NCI-H146 treated with DMSO at 0.1 percent for 48 hours (cell line): ENCODE results near the gene CFAP74.
"Not testable (repeated sequence)": the region's sequence is repeated elsewhere in the genome, so short reads cannot be mapped to it uniquely, and the experiment has no call there.

Source experiments
- DNase-seq: peaks from one replicate; lab custom pipeline; 2025; ENCODE audit not compliant: unreplicated experiment; lab: John Stamatoyannopoulos, UW

CFAP74 gene

DNA sequence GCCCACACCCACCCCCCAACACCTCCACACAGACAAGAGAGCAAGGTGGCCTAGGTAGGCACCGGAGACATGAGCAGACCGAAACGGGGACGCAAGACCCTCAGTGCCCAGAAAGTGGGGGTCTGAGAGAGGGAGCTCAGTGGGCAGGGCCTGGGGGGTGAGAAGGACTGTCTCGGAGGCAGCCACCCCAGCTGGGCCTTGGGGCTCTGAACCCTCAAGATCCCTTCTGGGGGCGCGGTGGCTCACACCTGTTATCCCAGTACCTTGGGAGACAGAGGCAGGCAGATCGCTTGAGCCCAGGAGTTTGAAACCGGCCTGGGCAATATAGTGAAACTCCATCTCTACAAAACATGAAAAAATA, 103.6 kb downstream of the CFAP74 start:
- no peak for DNase-seq

DNA sequence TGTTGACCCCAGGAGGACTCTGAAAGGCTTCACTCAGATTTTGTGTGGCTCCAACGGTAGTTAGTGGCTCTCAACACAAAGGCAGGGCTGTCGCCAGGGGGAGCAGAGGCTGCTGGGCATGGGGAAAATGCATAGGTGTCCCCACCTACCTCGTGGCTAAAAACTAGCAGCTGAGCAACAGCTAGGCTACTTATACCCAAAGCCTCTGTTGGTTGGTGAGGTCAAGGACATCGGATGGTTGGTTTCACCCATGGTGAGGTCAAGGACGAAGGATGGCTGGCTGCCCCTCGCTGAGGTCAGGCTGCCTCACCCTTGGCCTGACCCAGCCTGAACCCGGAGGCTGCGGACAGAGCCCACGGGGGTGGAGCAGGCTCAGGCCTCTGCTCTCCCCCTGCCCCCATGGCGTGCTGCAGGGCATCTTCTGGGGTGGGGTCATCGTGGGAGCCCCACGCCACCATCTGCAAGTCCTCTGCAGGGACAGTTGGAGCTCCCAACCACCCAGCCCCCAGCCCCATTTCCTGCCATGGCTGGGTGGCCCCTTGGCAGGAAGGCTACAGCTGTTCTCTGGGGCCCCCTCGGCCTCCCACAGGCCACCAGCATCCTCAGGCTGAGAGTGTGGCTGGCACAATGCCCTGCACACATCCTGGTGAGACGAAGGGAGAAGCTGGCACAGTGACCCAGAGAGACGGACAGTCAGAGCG, 104.2 kb downstream of the CFAP74 start:
- no peak for DNase-seq

- DNase-seq = no peak
Measured at GRCh38 chr1:1898246-1898933, 105.2 kb downstream of the CFAP74 start.

DNA sequence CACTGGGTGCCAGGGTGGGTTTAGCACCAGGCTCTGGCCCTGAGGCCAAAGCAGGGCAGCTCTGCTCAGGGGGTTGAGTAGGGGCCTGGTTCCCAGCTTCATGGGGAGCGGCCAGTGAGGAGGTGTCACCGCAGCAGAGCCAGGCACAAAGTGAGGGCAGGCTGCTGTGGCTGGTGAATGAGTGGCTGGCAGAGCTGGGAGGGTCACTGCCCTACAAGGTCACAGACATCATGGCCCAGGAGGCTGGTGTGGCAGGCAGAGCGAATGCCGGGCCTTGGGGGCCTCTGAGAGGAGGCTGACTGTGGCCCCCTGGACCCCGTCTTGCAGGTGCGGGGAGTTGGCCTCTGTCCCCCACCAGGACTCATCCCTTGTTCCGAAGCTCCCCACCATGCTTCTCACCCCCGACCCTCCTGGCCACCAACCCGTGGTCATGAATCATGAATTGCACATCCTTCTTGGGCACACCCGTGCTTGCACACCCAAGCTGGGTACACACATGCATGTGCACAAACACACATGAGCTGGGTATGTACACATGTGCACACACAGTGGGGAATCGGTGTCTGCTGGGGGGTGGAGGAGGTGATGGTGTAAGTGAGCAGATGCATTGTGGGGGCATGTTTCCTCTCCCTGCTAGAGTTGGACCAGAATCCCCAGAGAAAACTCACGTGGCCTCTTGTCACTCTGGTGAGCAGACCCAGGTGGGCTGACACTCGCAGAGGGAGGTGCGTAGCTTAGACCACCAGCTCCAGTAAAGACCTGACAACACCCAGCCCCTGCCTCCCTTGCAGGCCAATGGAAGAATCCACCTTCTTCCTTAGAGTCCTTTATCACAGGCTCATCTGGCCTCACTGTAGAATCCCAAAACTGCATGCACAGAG, 107.9 kb downstream of the CFAP74 start:
- DNase-seq = no peak

DNA sequence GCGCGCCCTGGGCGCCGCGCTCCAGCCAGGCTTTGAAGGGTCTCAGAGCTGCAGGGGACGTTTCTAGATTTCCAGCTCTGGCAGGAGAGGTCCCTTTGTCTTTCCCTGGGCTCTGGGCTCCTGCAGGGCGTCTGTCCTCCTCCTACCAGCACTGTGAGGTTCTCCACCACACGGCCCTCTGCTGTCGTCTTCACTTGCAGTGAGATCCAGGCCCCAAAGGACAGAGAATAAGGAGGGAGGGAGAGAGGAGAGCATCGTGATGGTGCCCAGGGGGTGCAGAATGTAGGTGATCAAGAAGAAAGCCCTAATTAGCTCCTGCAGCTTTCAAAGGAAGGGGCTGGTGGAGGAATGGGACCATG, 108.5 kb downstream of the CFAP74 start:
- no peak for DNase-seq

DNA sequence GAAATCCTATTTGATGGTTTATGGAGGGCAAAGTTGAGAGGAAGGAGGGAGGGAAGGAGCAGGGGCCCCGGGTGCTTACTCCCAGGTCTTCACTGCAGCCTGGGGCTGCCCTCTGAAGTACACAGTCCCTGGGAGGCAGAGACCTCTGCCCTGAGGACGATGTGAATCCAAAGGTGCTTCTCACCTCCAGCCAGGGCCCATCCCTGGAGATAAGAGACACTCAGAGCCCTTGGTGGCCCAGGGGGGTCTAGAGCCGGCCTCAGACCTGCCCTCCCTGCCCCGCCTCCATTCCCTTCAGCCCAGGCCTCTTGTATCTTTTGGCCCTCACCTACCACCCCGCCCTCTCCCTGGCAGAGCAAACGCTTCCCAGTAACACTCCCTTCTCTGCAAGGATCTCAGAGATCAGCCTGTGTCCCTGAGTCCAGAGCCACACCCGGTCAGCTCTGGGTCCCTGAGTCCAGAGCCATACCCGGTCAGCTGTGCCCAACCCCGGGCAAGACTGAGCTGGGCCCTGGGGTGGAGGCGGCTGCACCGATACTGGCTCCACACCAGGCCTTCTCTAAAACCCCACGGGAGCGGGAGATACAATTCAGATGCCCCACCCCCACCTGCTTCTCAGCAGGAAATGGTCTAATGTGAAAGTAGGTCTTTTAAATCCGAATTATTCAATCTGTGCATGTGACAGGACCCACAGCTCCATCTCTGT, 109.1 kb downstream of the CFAP74 start:
- no peak for DNase-seq

DNA sequence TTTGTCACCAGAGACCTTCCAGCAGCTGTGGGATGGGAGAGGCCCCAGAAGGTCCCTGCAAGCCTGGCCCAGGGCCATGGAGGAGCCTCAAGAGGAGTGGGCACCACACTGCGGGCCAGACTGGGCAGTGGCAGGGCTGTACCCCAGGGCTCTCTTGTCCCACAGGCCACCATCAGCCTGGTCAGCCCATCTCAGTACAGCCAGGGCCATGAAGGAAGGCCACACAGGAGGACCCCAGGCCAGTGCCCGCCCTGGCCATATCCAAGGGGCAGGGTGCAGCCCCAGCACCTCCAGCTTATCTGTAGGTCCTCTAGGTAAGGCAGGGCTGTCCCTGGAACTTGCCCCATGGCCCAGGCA, 109.6 kb downstream of the CFAP74 start:
- DNase-seq = no peak

GRCh38 chr1:1893291-1893985, 110.1 kb downstream of the CFAP74 start:
- no peak for DNase-seq

DNA sequence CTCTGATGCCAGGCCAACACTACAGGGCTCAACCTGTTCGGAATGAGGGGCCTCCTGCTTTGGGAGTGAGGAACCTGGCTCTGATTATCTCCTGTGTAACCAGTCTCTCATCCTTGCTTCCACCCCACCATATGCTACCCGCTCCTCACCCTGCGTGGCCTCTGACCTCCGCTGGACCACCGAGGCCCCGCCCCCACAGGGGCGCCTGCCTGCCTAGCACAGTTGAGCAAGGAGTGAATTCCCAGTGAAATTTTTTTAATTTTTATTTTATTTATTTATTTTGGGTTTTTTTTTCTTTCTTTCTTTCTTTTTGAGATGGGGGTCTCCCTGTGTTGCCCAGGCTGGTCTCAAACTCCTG, 110.8 kb downstream of the CFAP74 start:
- DNase-seq = no peak

DNA sequence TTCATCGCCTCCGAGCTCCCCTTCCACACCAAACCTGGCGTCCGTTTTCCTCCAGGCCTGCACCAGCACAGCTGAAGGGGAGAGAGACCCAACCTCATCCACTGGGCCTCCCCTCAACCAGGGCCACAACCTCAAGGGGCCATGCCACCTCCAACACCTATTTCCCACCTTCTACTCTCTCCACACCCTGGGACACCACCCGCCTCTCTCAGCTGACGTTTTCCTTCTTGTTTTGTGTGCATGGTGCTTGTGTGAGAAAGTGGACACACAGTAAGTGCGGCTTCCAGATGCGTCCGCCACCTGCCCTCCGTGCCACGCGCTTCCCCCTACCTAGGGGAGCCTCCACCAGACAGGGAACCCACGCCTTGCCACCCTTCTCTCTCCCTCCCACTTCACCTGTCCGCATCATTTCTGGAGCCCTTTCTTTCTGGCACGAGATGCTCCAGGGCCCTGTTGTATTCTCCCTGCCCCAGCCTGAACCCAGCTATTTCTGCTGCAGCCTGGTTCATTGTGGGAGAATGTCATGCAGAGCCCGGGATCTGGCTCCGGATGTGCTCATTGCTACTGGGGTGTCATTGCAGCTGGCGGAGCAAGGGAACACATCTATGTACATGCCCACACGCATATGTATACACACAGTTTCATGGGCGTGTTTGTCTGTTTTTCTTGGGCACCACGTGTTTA, 111.4 kb downstream of the CFAP74 start:
- DNase-seq = no peak

GRCh38 chr1:1891349-1892078, 112.1 kb downstream of the CFAP74 start:
- DNase-seq = peak; percentile 35

DNA sequence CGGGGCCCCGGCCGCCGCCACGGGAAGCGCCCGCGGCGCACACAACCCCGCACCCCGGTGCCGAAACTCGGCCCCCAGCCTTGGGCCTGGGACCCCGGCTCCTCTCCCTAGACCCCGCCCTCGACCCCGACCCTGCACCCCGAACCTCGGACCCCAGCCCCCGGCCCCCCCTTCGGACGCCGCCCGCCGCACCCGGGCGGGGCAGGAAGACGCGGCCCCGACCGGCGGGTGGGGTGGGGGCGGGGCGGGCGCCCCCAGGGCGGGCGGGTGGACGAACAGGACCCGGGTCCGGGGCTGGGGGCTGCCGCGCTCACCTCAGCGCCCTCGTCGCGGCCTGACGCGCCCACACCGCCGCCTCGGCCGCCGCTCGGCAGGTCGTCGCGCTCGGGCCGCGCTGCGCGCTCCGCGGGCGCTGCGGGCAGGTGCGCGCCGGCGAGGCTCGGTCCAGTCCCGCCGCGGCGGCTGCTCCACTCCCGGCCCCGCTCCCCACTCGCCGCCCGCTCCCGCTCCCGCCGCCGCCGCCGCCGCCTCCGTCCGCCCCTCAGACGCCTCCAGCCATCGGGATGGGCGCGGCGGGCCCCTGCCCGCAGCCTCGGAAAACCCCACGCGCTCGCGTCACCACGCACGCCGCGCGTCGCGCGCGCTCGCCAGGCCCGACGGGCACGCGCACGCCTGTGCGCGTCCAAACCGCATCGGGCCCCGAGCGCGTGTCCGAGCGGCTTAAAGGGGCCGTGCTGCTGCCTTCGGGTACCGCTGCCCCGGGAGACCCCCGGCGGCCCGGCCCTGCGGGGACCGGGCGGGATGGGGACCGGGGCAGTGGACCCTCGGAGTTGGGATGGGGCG, 112.9 kb downstream of the CFAP74 start, which contains the start of gene GNB1:
Gene GNB1 (minus strand): TSS at position 582 of the 843 bp plus-strand sequence. CDS start 65,634 bp downstream, outside the sequence.
- DNase-seq = peak; percentile 22

DNA sequence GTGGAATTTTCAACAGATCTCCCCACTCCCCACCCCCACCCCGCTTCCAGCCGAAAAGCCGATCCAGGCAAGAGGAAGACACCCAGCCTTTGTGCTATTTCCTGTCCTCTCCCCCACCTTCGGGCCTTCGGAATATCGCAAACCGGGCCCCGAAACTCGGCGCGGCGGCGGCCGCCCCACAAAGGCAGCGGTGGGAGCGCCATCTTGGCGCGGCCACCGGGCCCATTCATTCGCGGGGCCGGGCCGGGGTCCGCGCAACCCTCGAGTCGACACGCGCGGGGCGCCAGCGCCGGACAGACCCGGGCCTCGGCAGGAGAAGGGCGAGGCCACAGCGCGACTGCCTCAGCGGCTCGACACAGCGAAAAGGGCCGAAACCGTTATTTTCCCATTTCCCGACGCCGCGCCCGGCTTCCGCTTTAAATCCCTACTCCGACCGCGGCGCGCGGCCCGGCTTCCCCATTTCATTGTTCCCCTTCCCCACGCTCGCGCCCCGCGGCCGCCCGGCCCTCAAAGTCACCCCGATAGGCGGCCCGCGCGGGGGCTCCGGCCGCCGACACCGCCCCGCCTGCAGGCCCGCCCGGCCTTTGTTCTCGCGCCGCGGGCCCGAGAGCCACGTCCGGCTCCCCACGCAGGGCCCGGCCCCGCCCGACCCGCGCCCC, 113.6 kb downstream of the CFAP74 start:
- DNase-seq = no peak

GRCh38 chr1:1889090-1889750, 114.4 kb downstream of the CFAP74 start:
- DNase-seq = no peak

- not testable (repeated sequence) for DNase-seq
Measured at GRCh38 chr1:1883890-1884289, 119.7 kb downstream of the CFAP74 start.

GRCh38 chr1:1883092-1883873, 120.3 kb downstream of the CFAP74 start:
- DNase-seq = no peak

GRCh38 chr1:1881727-1882126, 121.9 kb downstream of the CFAP74 start:
- DNase-seq = no peak
